Measurements from ENCODE around the gene SPRY2.

SPRY2 gene

DNA sequence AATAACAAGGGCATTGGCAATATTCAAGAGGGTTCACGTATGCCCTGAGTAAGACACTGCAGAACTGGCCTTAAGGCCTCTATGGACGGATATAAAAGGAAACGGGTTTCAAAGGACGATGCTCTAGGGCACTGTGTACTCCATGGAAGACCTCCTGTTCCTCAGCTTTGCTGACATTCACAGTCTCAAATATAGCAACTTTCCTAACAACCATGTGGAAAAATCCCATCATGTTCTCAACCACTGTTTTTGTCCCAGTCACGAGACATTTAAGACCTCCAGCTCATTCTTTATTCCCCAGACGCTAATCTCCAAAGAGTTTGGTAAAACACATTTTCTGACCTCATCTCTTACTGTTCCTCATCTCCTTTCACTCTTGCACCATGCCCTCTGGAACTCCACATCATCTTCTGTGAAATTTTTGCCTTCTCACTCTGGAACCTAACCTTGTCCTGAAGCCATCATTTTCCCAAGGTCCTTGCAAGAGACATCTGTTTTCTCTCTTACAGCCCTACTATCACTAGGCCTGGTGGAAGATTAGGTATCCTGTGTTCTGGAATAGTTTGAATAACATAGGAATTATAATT is 37.6 kb downstream of the SPRY2 start:
- H3K27ac ChIP-seq: no peak overlapping the region
- H3K4me3 ChIP-seq: no peak overlapping the region
- H3K9me3 ChIP-seq: peaks cover 9% of the 10 kb centered on the region
- no peaks in the 10 kb centered on the region for H3K27me3 ChIP-seq
- no peaks in the 10 kb centered on the region for H4K20me1 ChIP-seq
- 0 out of 2 replicates have a peak, but pooled peaks cover 4% of the 10 kb centered on the region for H3K36me3 ChIP-seq
- TF ChIP-seq Cebpa-rat (IDR thresholded peaks at IDR 0.05): no peak
- peaks cover 39% of the 10 kb centered on the region for H3K4me1 ChIP-seq
- H3K9ac ChIP-seq: no peak overlapping the region
- H3K4me2 ChIP-seq: no peak overlapping the region

DNA sequence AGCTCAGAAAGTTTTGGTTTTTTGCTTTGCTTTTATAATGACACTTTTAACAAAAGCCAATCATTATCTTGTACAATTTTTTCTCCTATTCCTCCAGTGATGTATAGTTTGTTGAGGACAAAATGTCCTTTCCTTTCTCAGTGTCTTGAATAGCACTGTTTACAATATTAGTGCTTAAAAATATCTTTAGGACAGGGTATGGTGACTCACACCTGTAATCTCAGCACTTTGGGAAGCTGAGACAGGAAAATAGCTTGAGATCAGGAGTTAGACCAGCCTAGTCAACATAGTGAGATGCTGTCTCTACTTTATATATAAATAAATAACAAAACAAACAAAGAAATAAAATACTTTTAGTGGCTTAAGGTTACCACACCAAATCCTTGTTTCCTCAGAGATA is 41.9 kb downstream of the SPRY2 start:
- no peak for TF ChIP-seq Cebpa-rat (IDR thresholded peaks at IDR 0.05)
- no peak overlapping the region for H3K4me3 ChIP-seq
- peaks cover 9% of the 10 kb centered on the region for H3K4me1 ChIP-seq
- no peak overlapping the region for H3K4me2 ChIP-seq
- H3K36me3 ChIP-seq: 0 out of 2 replicates have a peak, but pooled peaks cover 4% of the 10 kb centered on the region
- no peaks in the 10 kb centered on the region for H3K27me3 ChIP-seq
- no peak overlapping the region for H3K27ac ChIP-seq
- H3K9me3 ChIP-seq: peaks cover 9% of the 10 kb centered on the region
- H4K20me1 ChIP-seq: no peaks in the 10 kb centered on the region
- no peak overlapping the region for H3K9ac ChIP-seq

DNA sequence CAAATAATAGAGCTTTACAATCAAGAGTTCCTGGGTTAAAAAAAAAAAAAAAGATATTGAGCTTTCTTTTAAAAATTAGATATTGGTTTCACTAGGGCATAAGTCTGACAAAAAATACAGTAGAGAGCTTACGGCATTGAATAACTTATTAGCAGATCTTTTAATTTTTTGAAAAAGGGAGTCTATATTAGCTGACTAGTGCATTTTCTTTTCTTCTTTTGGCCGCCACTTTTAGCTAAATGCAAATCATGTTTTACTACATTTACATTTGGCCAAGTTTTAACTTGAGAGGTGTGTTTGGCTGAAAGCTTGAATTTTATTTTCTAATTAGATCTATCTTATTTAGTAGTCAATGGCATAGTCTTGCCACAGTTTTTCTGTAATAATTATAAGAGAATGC is 43.4 kb downstream of the SPRY2 start:
- no peak overlapping the region for H3K9ac ChIP-seq
- no peaks in the 10 kb centered on the region for H3K27me3 ChIP-seq
- H3K4me3 ChIP-seq: no peak overlapping the region
- TF ChIP-seq Cebpa-rat (IDR thresholded peaks at IDR 0.05): no peak
- H3K27ac ChIP-seq: no peak overlapping the region
- peaks cover 9% of the 10 kb centered on the region for H3K4me1 ChIP-seq
- no peaks in the 10 kb centered on the region for H4K20me1 ChIP-seq
- H3K36me3 ChIP-seq: no peaks in the 10 kb centered on the region
- H3K4me2 ChIP-seq: no peak overlapping the region
- H3K9me3 ChIP-seq: no peaks in the 10 kb centered on the region

DNA sequence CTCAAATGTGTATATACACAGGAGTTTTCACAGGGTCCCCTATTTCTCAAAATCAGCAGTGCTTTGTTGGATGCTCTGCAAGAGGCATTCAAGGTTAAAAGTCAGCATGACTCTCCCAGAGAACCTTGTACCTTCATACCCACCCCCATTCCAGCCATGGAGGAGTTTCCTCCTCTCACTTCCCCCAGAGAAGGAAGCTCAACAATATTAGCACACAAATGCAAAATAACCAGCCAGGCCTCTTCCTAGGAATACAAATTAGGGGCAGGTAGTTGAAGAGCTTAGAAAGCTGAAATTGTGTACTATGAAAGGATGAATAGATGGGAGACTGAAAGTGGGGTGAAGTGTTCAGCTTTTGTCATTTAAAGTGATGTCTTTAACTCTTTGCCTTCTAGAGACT is 43.8 kb downstream of the SPRY2 start:
- Histone ChIP-seq H3K4me1 (peaks cover 9% of the 10 kb centered on the region), H4K20me1 (no peaks in the 10 kb centered on the region), H3K36me3 (no peaks in the 10 kb centered on the region), H3K9me3 (no peaks in the 10 kb centered on the region), H3K27me3 (no peaks in the 10 kb centered on the region), H3K9ac (no peak overlapping the region), H3K27ac (no peak overlapping the region), H3K4me3 (no peak overlapping the region), H3K4me2 (no peak overlapping the region)
- TF ChIP-seq Cebpa-rat (IDR thresholded peaks at IDR 0.05): no peak

DNA sequence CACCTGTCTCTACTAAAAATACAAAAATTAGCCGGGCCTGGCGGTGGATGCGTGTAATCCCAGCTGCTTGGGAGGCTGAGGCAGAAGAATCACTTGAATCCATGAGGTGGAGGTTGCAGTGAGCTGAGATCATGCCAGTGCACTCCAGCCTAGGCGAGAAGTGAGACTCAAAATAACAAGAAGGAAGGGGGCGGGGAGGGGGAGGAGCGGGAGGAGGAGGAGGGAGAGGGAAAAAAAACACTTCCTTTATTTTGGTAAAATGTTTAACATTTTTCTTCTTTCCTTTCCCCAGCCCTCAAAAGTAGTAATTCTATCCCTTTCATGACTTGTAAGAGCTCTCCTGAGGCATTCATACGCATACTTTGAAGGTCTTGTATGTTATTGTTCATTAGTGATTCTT is 44.3 kb downstream of the SPRY2 start:
- Histone ChIP-seq H4K20me1 (no peaks in the 10 kb centered on the region), H3K4me2 (no peak overlapping the region), H3K36me3 (no peaks in the 10 kb centered on the region), H3K9me3 (no peaks in the 10 kb centered on the region), H3K27ac (no peak overlapping the region), H3K27me3 (no peaks in the 10 kb centered on the region), H3K9ac (no peak overlapping the region), H3K4me1 (peaks cover 9% of the 10 kb centered on the region), H3K4me3 (no peak overlapping the region)
- TF ChIP-seq Cebpa-rat (IDR thresholded peaks at IDR 0.05): no peak

DNA sequence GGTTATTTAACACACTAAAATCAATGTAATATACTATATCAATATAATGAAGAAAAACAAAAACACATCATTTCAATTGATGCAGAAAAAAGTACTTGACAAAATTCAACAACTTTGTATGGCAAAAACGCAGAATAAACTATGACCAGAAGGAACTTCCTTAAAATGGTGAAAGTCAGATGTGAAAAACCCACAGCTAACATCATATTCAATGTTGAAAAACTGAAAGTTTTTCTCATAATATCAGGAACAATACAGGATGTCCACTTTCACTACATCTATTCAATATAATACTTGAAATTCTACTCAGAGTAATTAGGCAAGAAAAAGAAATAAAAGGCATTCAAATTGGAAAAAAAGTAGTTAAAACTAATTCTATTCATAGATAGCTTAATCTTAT is 50.3 kb downstream of the SPRY2 start:
- H3K4me1 ChIP-seq: no peaks in the 10 kb centered on the region
- no peaks in the 10 kb centered on the region for H3K36me3 ChIP-seq
- H3K4me2 ChIP-seq: no peak overlapping the region
- no peak overlapping the region for H3K27ac ChIP-seq
- H3K4me3 ChIP-seq: no peak overlapping the region
- TF ChIP-seq Cebpa-rat (IDR thresholded peaks at IDR 0.05): no peak
- peaks cover 11% of the 10 kb centered on the region for H3K9me3 ChIP-seq
- H3K9ac ChIP-seq: no peak overlapping the region
- H4K20me1 ChIP-seq: no peaks in the 10 kb centered on the region
- H3K27me3 ChIP-seq: no peaks in the 10 kb centered on the region
